Measurements from ENCODE around the gene SH3GL3. TPM values are rescaled to one million over a fixed set of nuclear protein-coding genes. Genes with fewer than 3 reads are reported as not detected.

Gene SH3GL3
- total RNA-seq, 1 experiment from 2014 or later: not detected

DNA sequence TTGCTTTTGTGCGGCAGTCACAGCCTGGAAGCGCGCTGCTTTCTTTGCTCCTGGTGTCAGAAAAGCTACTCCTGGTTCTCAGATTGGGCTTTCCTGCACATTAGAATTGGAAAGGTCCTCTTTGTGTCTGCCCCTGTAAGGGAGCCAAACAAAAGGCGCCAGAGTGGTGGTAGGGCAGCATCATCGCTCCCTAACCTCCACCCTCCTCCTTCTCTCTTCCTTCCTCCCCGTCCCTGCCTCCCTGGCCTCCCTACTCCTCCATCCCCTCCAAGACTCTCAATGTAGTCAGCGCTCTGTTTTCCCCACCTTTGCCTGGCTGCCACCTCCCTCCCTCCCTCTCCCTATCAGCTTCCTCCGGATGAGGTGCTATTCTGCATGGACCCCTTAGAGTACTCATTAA is 65.3 kb downstream of the SH3GL3 start:
- CTCF ChIA-PET: no interaction called here
- TF ChIP-seq POLR2AphosphoS5 (IDR thresholded peaks at IDR 0.05; ENCODE audit: low read depth, low read length) (no peak), TCF7L2 (IDR thresholded peaks at IDR 0.05; ENCODE audit: low read depth, low read length) (no peak), CTCF (IDR thresholded peaks at IDR 0.05) (no peak), SIN3A (IDR thresholded peaks at IDR 0.05; ENCODE audit: borderline replicate concordance, insufficient read depth, low read depth, low read length) (no peak)
- TF ChIP-seq, protein P1, sequence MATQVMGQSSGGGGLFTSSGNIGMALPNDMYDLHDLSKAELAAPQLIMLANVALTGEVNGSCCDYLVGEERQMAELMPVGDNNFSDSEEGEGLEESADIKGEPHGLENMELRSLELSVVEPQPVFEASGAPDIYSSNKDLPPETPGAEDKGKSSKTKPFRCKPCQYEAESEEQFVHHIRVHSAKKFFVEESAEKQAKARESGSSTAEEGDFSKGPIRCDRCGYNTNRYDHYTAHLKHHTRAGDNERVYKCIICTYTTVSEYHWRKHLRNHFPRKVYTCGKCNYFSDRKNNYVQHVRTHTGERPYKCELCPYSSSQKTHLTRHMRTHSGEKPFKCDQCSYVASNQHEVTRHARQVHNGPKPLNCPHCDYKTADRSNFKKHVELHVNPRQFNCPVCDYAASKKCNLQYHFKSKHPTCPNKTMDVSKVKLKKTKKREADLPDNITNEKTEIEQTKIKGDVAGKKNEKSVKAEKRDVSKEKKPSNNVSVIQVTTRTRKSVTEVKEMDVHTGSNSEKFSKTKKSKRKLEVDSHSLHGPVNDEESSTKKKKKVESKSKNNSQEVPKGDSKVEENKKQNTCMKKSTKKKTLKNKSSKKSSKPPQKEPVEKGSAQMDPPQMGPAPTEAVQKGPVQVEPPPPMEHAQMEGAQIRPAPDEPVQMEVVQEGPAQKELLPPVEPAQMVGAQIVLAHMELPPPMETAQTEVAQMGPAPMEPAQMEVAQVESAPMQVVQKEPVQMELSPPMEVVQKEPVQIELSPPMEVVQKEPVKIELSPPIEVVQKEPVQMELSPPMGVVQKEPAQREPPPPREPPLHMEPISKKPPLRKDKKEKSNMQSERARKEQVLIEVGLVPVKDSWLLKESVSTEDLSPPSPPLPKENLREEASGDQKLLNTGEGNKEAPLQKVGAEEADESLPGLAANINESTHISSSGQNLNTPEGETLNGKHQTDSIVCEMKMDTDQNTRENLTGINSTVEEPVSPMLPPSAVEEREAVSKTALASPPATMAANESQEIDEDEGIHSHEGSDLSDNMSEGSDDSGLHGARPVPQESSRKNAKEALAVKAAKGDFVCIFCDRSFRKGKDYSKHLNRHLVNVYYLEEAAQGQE (IDR thresholded peaks at IDR 0.05; ENCODE audit: insufficient read depth in 1 of 2, low read depth in 2 of 2, low read length in 1 of 2): no peak
- in situ Hi-C loops (cut with HindIII; ENCODE audit: low pct_unique_long_range_greater_than_20kb, low sequenced_read_pairs): no loop called here
- Histone ChIP-seq H3K4me3 (ENCODE audit: low read depth in 2 of 2, low read length in 2 of 2) (no peak overlapping the region), H3K4me1 (ENCODE audit: control insufficient read depth, insufficient read depth, low read length) (no peaks in the 10 kb centered on the region), H3K27me3 (ENCODE audit: control insufficient read depth, insufficient read depth, low read length) (no peaks in the 10 kb centered on the region), H3K36me3 (ENCODE audit: control insufficient read depth, insufficient read depth, low read length) (no peaks in the 10 kb centered on the region), H3K27ac (ENCODE audit: low read length) (no peak overlapping the region), H3K9me3 (ENCODE audit: control insufficient read depth, insufficient read depth, low read depth, low read length) (no peaks in the 10 kb centered on the region)
- intact Hi-C loops (cut with micrococcal nuclease; ENCODE audit: unreplicated experiment): no loop called here
- BruUV-seq (replicated peaks): no TSS peak
- DNase-seq (ENCODE audit: low read depth, low spot score) (no peak), ATAC-seq (no peak)
- POLR2A ChIA-PET: no interaction called here

GRCh38 chr15:83514584-83514983 is 67.4 kb downstream of the SH3GL3 start:
- BruUV-seq (replicated peaks): no TSS peak
- Histone ChIP-seq H3K4me1 (ENCODE audit: control insufficient read depth, insufficient read depth, low read length) (no peaks in the 10 kb centered on the region), H3K36me3 (ENCODE audit: control insufficient read depth, insufficient read depth, low read length) (no peaks in the 10 kb centered on the region), H3K9me3 (ENCODE audit: control insufficient read depth, insufficient read depth, low read depth, low read length) (no peaks in the 10 kb centered on the region), H3K27me3 (ENCODE audit: control insufficient read depth, insufficient read depth, low read length) (no peaks in the 10 kb centered on the region), H3K4me3 (ENCODE audit: low read depth in 2 of 2, low read length in 2 of 2) (no peak overlapping the region), H3K27ac (ENCODE audit: low read length) (no peak overlapping the region)
- DNase-seq (ENCODE audit: low read depth, low spot score) (no peak), ATAC-seq (no peak)
- CTCF ChIA-PET: no interaction called here
- TF ChIP-seq, protein P1 (IDR thresholded peaks at IDR 0.05; ENCODE audit: insufficient read depth in 1 of 2, low read depth in 2 of 2, low read length in 1 of 2): no peak
- TF ChIP-seq SIN3A (IDR thresholded peaks at IDR 0.05; ENCODE audit: borderline replicate concordance, insufficient read depth, low read depth, low read length): no peak
- TF ChIP-seq TCF7L2 (IDR thresholded peaks at IDR 0.05; ENCODE audit: low read depth, low read length): no peak
- TF ChIP-seq CTCF (IDR thresholded peaks at IDR 0.05): no peak
- no peak for TF ChIP-seq POLR2AphosphoS5 (IDR thresholded peaks at IDR 0.05; ENCODE audit: low read depth, low read length)
- POLR2A ChIA-PET: no interaction called here
- intact Hi-C loops (cut with micrococcal nuclease; ENCODE audit: unreplicated experiment) (no loop called here), in situ Hi-C loops (cut with HindIII; ENCODE audit: low pct_unique_long_range_greater_than_20kb, low sequenced_read_pairs) (no loop called here)
